GM18951 (cell line): ENCODE data around the gene MRPL1.

Experiments
- POLR2A ChIP-seq: IDR thresholded peaks from 4 replicates; pipeline ENCODE4 v1.6.1; 2011; ENCODE audit warnings: mild to moderate bottlenecking; ENCODE audit not compliant: insufficient read length, insufficient read depth; ENCODE audit errors: extremely low read depth
- in situ Hi-C: fragments of 300-500 bp; cut with MboI; formaldehyde crosslinking; loops from one replicate; pipeline ENCODE4 v1.12.0; 2022; ENCODE audit warnings: low sequenced_read_pairs, mixed read lengths, inconsistent platforms; ENCODE audit not compliant: unreplicated experiment

MRPL1 gene

DNA sequence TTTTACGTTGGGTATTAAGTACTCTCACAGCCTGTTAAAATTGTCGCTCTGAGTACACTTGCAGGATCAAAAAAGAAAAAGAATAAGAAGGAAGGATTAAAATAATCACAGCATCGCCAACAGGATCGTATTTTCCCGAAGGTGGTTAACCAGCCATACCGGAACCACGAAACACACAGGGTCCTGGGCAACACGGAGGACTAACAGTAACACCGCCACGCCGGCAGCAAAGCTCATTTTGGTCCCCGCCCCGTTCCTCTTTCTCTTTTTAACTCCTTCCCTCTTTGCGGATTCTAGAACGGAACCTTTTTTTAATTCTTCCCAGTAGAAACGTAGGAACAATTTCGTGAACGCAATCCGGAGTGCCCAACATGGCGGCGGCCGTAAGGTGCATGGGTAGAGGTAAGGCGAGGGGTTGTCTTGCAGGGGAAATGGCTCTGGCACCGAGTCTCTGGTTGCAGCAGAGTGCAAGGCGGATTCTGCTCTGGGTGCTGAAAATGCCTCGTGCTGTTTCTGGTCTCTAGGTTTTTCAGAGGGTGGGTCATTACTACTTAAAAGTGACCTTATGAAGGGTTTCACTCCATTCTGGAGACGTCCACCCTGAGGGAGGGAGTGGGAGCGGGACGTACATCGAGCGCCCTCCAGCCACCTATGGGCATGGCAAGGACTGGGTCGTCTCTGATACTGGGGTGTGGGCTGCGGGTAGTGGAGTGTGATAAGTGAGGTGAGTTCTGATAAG, at the start of gene MRPL1:
TSS of gene MRPL1 (plus strand) at position 353 of the 739 bp plus-strand sequence. CDS start at position 372, 19 bp downstream.
- in situ Hi-C loops, result no loop called here
- peak; percentile 88 for TF ChIP-seq POLR2A

DNA sequence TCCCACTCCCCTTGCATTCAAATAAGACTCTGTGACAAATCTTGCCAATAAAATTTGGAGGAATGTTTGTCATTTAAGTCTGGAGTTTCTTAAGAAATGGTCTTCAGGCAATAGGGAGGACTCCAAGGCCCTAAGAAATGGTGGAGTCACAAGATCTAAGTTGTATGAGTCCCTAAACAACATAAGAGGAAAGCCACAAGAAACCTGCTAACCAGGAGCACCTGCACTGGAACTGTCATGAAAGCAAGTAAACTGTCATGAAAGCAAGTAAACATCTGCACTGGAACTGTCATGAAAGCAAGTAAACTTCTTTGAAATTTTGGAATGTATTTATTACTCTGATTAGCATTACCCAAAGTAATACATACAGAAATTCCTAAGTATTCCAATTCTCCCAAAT, 47.0 kb upstream of the MRPL1 start:
- in situ Hi-C loops, result no loop called here
- TF ChIP-seq POLR2A, result no peak

DNA sequence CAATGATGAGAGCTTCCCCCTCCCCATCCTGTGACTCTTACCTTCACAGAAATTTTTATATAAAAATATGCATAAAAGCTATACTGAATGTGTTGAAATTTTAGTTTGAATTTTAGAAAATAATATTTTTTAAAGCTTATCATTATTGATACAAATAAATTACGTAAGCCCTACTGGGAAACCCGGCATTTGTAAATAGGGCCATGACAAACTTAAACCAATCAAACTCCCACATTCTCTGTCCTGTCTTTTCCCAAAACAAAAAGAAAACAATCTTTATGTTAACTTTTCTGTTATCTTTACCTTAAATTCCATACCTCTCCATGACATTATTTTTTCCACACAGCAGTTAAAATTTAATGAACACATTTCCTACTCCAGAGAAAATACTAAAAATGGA, 46.1 kb upstream of the MRPL1 start:
- in situ Hi-C loops, result no loop called here
- no peak for TF ChIP-seq POLR2A

DNA sequence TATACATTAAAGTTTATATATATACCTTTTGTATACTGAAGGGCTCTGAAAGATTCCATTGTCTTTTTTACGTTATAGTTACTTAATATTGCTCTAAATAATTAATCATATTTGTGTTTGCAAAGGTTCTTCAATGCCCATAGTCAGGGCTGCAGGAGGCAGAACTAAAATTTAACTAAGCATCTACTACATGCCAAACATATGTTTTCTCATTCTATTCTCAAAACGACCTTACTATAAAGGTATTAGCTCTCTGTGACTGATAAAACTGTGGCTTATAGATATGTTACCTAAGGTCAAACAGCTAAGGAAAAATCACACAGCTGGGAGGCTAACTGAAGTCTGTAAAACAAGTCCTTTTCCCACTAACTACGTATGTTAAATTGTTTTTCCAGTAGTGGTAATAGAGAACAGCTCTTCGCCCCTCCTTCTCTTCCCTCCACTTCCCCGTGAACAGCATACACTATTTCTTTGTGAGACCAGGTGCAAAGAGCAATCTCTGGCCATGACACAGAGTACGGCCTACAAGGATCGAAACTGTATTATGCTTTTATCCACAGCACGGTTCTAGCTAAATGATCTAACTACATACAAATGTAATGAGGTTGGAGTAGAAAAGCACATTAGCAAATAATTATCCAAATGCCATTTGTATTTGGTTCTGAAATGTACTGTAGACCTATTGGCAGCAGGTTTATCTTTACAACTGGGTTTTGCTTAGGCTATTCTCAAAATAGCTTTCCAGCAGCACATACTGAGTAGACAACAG, 45.1 kb upstream of the MRPL1 start:
- in situ Hi-C loops, result no loop called here
- no peak for TF ChIP-seq POLR2A

DNA sequence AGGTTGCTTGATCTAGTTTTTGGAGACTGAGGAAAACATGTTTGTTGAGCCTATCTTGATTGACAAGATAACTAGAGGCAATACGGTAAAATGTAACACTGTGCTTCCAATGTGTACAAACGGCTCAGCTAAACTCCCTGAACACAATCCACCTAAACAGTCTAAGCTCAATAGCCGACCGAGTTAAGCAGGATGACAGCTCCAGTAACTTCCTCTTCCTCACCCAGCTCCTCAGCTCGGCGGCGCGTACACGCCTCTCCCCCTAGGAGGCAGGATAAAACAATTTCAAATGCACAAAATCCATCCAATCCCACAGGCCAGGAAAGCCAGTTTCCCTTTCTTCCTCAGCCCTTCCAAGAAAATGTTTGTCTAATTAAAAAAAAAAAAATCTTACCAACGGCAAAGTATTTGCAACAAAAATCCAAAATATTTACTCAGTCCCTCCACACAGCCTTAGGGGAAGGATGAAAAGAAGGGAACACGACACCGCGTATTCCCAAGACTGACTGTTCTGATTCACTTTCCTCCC, 44.5 kb upstream of the MRPL1 start:
- no peak for TF ChIP-seq POLR2A
- in situ Hi-C loops, result no loop called here

DNA sequence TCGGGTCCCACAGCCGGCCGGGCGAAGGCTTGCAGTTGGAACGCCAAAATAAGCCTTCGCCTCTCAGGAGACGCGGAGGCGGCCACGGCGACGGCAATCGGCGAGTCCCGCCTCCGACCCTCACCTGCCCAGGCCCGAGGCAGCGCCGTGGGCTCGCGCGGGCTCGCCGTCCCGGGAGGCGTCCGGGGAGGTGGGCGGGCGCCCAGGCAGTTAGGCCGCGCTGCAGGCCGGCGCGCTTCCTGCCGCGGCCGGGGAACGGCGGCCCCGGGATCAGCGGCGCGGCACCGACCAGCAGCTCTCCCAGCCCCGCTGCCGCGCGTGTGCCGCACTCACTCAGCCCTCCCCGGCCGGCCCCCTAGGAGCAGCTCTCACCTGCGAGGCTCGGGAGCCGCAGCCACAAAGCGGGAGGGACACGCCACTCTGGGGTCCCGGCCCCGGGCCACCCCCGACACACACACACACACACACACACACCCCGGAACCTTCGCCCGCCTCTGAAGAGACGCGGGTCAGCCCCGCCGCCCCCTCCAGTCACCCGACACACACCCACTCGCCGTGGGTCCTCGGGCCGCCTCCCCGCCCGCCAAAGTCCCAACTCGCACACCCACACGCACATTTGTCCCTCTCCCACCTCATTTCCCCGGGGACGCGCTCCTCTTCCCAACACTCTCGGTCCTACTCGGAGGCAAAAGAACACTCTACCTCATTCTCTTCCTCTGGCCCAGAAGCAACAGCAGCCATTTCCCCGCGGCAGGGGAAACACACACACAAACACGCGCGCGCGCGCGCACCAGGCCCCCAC, 43.8 kb upstream of the MRPL1 start, which contains the start of gene CNOT6L:
TSS of gene CNOT6L (minus strand) at position 767 of the 802 bp plus-strand sequence. CDS start at position 707, 60 bp downstream.
- no peak for TF ChIP-seq POLR2A
- in situ Hi-C loops, result no loop called here

DNA sequence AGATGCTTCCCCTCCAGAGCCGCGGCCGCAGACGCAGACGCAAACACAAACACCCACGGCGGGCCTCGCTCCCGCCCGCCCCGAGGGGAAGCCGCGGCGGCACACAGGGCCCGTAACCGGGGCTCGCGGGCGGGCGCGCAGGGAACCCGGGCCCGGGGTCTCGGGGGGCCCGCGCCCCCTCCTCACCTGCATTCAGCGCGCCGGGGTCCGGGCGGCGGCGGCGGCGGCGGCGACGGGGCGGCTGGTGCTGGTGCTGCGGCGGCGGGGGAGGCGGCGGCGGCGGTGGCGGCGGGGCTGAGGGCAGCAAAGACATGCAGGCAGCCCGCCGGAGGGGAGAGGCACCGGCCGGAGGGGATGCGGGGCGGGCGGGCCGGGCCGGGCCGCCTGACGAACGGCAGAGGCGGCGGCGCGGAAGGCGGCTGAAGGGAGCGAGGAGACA, 43.2 kb upstream of the MRPL1 start:
- peak; percentile 10 for TF ChIP-seq POLR2A
- in situ Hi-C loops, result no loop called here

DNA sequence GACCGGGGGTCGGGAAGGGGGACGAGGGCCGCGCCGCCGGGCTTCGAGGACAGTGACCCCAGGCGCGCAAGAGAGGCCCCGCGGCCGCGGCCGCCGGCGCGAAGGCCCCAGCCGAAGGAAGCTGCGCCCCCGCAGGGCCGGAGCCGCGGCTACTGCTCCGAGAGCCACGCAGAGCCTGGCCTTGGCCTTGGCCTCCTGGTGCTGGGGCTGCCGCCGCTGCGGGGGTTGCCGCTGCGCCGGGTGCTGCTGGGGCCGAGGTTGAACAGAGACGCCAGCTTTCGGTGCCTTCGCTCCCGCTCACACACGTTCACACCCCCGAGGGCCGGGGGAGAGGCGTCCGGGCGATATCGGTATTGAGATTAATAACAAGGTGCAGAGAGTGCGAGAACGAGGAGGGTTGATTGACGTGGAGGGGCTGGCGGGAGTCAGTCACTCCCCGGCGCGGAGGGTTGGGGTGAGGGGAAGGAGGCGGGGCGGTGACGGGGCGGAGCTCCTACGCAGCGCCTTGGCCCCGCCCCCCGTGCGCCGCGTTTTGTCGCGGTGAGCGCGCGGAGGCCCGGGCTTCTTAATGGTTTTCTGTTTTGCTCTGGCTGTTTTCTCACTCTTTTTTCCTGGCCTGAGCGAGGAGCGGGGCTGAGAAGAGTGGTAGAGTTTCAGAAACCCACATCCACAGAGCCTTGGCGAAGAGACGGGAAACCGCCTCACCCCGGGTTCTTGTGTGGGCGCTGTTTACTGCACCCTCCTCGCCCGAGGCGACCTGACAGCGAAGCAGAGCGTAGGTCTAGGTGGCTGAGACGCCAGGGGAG, 42.6 kb upstream of the MRPL1 start:
- in situ Hi-C loops, result no loop called here
- TF ChIP-seq POLR2A, result peak; percentile 73

DNA sequence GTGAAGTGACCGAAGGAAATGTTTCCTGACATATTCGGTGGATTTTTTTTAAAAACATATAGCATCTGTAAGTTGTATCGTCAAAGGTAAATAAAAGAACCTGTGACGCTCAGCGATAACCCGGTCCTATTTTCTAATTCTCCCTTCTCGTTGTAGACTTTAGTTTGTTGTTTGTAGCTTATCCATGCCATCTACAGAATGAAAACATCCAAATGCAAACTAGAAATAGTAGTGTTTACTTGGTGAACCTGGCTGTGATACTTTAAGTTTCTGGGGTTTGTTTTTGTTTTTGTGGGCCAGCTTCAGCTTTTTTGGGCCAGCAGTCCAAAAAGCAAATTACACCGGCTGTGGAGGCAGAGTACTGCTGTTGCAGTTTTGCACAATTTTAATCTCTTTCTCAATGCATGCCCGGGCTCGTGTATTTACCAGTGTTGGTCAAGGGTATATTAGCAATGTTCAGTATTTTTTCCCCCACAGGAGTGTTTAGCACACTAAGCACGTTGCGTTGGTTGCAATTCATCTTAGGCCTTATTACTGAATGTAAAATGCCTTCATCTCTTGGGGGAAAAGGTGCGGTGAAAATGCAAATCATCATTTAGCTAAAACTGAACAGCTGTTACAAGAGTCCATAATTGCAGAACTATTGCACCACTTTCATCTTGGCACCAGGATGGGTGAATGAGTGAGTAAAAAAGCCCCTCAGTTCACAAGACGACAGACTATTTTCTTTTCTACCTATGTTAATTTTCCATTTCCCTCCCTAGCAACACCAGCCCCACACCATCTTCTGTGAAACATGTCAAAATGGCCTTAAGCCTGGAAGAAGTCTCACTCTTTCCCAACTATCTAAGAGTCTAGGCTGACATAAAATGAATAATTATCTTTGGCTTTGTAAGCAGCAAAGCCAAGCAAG, 41.7 kb upstream of the MRPL1 start:
- no peak for TF ChIP-seq POLR2A
- in situ Hi-C loops, result no loop called here

DNA sequence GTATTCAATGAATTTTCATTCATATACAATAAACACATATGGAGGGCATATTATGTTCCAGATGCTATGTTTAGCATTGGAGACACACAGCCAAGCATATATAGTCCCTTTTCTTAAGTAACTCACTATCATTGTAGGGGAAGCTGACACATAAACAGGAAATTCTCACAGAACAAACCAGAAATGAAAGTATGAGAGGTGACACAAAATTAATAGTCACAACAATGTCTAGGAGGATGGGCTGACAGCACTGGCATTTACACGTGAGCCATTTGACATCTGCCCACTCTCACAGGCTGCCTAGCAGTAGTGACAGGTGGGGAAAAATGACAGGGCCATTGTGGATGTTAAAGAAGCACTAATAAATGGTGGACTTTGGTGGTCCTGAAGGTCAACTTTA, 40.9 kb upstream of the MRPL1 start:
- TF ChIP-seq POLR2A, result no peak
- in situ Hi-C loops, result no loop called here

DNA sequence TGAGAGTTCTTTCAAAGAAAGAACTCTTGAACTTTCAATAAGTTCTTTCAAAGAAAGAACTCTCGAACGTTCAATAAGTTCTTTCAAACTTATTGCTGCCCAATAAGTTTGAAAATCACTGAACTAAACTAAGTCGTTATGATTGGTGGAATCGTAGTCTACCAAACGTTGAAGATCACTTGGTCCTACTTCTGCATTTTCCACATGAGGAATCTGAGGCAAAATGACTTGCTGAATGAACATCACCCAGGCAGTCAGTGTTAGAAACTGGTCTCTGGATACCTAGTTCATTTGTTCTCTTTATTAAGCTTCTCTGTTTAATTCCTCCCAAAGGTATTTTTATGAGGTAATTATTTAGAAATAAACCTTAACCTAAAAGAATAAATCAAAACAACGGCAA, 36.4 kb upstream of the MRPL1 start:
- in situ Hi-C loops, result no loop called here
- TF ChIP-seq POLR2A, result no peak
